ENCODE measurements around the gene MCTP2.

- TF ChIP-seq POLR2A (IDR thresholded peaks at IDR 0.05) = no peak
- no peak for TF ChIP-seq CTCF (IDR thresholded peaks at IDR 0.05 in 8 of 11, conservative IDR thresholded peaks at IDR 0.05 in 3 of 11)
- TF ChIP-seq POLR2AphosphoS5 (IDR thresholded peaks at IDR 0.05) = no peak
Observed at GRCh38 chr15:94273826-94274225, 42.5 kb downstream of the MCTP2 start.

Data from spleen (tissue), 7 donors.